ENCODE measurements around the gene MAGI2.

DNA sequence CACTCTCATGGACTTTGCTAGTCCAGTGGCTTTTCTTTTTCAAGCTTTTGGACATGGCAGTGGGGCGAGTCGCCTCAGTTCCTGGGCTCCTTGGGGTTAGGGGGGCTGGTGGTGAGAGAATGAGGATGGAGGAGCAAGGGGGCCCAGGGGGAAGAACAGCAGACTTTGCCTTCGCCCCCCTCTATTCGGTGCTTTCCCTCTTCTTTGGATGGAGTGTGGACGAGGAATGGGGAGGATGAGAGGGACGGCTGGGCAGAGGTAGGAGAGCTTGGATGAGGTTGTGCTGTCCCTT lies 255 bp downstream of the MAGI2 start:
- TF ChIP-seq, protein P1, sequence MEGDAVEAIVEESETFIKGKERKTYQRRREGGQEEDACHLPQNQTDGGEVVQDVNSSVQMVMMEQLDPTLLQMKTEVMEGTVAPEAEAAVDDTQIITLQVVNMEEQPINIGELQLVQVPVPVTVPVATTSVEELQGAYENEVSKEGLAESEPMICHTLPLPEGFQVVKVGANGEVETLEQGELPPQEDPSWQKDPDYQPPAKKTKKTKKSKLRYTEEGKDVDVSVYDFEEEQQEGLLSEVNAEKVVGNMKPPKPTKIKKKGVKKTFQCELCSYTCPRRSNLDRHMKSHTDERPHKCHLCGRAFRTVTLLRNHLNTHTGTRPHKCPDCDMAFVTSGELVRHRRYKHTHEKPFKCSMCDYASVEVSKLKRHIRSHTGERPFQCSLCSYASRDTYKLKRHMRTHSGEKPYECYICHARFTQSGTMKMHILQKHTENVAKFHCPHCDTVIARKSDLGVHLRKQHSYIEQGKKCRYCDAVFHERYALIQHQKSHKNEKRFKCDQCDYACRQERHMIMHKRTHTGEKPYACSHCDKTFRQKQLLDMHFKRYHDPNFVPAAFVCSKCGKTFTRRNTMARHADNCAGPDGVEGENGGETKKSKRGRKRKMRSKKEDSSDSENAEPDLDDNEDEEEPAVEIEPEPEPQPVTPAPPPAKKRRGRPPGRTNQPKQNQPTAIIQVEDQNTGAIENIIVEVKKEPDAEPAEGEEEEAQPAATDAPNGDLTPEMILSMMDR (IDR thresholded peaks at IDR 0.05), result no peak
- TF ChIP-seq EP300 (IDR thresholded peaks at IDR 0.05) (no peak), POLR2A (IDR thresholded peaks at IDR 0.05) (no peak)

Measured in ovary (tissue), 3 donors.